ENCODE measurements around the gene GSG1L.

The GSG1L gene

DNA sequence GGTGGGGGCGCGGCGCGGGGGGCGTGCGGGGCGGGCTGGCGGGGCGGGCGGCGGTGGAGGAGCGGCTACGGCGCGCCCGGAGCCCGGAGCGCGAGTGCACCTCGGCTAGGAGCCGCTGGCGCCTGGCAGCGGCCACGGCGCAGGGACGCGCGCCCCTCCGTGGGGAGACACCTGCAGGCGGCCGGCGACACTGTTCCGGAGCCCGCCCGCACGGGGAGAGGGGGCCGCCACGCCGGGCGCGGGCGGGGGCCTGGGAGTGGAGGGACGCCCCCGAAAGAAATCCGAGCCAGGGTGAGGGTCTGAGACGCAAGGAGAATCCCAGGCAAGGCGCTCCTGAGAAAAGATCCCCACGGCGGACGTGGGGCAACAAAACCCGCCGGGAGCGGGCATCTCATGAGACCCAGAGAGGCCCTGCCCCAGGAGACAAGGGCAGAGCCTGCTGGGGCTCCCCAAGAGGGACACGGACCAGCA, at the start of gene GSG1L:
Gene GSG1L (minus strand): TSS at position 124 of the 471 bp plus-strand sequence. CDS start 290 bp downstream, outside the sequence.
- DNase-seq: no peak

DNA sequence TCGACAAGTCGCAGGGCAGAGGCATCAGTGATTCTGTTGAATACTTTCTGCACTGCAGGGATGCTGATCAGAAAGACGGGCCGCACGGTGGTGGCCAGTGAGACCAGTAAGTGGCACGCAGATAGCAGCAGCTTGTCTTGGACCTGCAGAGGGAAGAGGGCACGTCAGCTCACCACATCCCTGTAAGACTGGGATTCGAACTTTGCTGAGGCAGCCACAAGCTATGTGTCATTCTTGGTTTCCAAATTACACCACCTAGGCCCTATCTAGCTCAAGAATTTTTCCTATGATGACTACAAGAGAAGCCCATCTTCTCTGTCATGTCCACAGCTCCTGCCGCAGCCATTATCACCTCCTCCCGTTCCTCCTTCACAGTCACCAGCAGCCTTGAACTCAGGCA, 49.4 kb upstream of the GSG1L start:
- no peak for DNase-seq

DNA sequence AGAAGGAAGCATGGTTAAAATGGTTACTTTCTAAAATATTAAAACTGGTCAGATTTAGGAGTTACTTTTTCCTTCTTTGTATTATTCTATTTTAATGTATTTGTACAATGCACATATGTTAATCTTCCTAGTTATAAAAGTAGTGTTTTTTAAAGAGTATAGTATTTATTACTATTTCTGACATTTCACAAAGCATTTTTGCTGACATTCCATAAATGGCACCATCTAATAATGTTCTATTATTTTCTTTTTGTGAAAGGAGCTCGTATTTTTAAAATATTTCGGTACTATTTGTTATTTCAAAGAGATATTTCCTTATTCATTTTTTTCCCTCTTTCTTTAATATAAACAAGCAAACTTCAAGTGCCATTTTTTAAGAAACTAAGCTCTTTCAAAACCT, 47.5 kb upstream of the GSG1L start:
- DNase-seq: no peak

DNA sequence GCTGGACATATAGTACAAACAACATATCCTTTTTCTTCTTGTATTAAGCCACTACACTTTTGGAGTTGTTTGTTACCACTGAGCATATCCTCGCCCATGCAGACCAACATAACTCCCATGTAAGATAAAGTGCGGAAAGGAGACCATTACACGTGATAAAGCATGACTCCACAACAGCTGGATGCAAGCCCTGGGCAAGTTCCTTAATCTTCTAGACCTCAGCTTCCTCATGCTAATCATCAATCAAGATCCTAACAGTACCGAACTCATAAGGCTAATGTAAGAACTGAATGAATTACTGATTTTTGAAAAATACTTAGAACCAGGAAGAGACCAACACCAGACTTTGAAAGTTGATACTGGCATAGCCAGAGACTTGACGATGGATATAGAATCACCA, 47.0 kb upstream of the GSG1L start:
- DNase-seq: no peak

DNA sequence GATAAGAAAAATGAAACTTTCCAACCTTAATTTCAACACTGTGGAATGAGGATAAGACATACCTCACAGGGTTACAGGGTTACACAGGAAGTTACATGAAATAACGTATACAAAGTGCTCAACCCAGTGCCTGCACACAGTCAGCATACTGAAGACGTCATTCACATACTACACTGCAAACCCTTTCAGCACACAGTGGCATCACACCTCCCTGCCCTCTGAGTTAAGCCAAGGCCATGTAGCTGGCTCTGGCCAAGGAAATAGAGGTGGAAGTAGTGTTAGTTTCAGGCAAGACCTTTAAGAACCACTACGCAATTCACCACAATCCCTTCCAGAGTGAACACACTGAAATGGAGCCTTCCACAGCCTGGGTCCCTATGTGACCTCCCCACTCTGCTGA, 46.6 kb upstream of the GSG1L start:
- no peak for DNase-seq

DNA sequence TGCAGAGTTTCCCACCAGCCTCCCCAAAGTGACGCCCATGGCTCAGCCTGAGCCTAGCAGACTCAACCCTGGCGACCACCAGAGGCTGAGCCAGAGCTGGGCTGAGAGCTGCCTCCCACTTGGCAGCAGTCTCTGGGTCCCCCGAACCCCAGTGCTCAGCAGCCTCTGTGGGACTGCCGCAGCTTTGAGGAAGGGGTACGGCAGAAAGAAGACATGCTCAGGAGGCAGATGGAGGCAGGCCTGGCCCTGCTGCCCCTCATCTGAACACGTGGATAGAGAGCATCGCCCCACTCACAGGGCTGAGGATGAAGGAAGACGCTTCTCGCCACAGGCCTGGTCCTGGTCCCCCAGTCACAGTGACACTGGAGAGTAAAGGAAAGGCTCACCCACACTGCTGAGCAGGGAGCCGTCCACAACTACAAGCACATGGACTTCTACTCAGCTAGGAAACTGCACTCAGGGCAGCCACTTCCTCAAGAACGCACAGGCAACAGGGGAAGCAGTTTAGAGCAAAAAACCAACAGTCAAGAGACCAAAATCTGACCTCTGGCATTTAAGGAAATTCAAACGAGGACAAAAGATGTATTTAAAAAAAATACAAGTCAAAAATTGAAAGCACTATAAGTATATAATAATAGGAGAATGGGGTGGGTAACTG, 45.2 kb upstream of the GSG1L start:
- no peak for DNase-seq

DNA sequence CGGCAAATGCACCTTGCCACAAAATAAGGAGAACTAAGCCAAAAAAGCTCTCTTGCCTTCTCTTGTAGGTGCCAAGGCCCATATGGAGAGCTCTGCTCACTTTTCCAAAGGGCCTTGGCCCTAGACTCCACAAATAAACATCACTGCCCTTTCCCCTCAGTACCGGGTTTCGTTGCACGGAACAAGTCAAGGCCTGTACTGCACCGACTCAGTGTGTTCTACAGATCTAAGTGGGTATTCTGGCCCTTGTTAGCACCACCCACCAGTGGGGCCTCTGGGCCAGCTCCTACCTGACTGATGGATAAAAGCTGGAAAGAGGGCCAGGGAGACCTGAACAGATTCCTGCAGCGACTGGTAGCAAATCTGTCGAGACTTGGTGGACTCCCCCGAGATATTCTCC, 43.7 kb upstream of the GSG1L start:
- no peak for DNase-seq

DNA sequence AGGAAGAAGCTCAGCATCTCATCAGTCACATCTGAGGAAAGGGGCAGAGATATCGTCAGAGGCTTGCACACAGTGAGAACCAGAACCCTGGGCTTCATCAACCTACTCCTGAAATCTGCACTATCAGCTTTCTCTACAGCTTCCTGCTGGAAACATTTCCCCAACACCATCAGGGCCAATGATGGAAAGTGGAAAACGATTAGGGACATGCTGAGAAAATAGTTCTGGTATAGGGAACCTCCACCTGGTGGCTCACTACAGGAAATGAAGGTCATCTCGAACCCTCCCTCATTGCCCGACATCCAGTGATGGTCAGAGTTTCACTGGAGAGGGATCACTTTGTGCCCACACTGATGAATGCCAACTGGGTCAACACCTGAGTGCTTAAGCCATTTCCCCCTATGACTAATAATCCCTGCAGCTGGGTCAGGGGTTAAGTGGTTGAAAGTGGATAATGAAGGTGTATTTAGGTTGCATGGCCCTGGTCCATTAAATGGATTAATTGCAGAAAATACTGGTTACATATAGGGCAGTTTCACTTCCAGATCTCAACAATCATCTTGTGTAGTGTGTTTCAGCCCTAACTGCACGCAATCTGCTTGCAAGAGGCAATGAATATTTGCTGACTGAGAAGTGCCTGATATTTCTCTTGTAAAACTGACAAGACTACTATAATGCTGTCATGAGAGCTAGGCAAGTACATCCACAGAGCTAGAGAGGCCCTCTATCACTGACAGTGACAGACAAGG, 43.1 kb upstream of the GSG1L start:
- DNase-seq: no peak

DNA sequence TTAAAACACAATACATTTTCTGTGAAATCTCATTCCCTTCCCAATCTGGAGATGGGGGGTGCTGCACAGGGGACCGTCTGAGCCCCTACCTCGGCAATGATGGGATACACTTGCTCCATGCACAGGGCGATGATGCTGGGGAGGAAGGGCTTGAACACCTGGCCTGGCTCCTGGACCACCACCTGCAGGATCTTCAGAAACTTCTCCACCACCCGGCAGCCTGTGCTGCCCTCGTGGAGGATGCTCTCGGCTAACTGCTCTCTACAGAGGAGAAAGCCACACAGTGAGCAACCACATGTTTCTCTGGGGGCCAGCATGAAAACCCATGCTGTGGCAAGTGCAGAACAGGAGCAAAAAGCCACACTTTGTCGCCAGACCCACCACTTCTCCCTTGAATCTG, 42.4 kb upstream of the GSG1L start:
- no peak for DNase-seq

DNA sequence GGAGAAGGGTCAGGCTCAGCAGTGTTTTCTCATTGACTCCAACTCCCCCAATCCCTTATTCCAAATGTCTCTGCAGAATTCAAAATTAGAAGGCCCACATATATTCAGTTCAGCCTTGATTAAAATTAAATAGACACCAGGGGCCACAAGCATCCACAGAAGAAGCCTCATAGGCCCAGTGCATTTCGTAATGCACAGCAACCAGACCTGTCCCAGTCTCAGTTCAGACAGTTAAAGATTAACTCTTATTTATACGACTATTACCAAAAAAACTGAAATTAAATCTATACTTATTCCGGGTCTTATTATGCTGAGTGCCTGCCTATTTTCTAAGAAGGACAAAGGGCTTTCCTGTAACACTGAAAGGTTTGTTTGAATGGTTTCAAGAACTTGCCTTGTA, 41.8 kb upstream of the GSG1L start:
- no peak for DNase-seq

DNA sequence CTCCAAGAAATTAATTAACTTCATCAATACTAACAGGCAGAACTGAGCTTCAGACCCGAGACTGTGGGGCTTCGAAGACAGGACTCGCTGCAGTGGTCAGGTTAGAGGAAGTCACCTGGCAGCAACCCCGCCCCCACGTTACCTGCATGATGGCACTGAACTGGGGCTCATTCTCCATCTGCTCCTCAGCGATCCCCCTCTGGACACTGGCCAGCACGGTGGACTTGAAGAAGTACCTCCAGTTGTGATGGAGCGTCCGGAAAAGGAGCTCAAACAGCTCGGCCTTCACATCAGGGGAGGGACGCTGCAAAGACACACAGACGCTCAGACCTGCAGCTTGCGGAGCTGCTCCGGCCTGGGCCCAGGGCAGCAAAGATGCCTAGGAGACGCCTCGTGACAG, 40.9 kb upstream of the GSG1L start:
- DNase-seq: no peak

DNA sequence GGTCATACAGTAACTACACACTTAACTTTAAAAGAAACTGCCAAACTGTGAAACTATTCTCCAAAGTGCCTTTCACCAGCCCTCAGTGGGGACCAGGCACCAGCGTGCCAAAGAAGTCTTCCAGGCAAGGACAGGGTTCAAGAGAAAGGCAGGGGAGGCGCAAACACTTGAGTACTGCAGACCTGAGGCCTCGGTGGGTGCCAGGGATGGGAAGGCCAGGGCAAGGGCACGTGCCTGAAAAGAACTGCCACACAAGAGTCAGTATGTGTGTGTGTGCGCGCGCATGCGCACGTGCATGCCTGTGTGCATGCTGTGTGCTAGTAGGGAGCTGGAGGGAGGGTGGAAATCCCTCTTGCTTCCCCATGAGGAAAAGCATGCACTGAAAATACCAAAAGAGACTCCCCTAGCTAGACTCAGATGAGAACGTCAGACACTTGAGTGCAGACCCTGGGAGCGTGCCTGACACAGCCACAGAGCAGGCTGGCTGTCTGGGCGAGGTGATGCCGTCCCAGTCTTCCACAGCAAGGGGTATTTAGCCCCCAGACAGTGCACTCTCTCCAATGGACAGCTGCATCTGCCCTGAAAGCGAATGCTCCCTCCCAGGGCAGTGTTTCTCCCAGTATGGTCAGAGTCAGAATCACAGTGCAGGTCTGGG, 40.1 kb upstream of the GSG1L start:
- no peak for DNase-seq

DNA sequence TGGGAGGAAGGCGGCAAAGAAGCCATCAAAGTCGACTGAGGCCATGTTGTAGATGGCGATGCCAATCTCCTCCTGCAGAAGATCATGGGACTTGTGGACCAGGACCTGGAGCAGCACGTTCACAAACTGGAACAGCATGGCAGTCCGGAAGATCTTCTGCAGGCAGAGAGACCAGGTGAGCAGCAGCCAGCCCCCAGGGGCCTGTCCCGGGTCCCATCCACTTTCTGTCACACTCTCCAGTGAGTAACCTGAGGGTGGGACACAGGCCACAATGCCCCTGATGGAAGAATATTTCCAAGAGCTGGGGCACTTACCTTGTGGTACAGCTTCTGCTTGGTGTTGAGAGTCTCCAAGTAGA, 38.0 kb upstream of the GSG1L start:
- DNase-seq: no peak

DNA sequence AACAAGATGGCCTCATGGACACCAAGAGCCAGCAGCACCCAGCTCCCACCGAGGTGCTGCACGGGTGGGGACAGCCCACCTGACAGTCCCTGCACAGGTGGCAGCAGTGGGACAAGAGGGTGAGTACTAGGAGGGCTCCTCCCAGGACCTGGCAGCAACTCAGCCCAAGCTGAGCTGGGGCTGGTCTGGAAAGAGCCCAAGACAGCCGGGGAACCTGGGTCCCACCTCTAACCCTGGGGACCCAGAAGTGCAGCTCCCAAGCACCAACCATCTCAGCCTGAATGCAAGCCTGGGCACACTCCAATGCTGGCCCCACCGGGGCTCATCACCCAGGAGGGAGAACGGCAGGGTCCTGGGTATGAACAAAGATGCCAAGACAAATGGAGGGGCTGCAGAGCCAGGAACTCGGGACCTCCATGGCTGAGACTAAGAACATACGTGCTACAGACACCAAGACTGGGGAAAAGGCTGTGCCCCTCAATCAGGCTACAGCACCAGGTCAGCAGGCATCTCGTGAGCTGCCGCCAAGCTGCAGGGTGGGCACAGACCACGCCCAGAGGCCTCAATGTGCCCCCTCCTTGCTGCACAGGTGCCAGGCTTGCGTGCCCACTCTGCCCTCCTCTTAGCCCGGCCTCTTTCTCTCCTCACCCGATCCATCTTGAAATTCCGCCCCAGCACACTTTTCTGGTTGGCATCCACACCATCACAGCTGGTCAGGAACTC, 37.5 kb upstream of the GSG1L start:
- DNase-seq: no peak

DNA sequence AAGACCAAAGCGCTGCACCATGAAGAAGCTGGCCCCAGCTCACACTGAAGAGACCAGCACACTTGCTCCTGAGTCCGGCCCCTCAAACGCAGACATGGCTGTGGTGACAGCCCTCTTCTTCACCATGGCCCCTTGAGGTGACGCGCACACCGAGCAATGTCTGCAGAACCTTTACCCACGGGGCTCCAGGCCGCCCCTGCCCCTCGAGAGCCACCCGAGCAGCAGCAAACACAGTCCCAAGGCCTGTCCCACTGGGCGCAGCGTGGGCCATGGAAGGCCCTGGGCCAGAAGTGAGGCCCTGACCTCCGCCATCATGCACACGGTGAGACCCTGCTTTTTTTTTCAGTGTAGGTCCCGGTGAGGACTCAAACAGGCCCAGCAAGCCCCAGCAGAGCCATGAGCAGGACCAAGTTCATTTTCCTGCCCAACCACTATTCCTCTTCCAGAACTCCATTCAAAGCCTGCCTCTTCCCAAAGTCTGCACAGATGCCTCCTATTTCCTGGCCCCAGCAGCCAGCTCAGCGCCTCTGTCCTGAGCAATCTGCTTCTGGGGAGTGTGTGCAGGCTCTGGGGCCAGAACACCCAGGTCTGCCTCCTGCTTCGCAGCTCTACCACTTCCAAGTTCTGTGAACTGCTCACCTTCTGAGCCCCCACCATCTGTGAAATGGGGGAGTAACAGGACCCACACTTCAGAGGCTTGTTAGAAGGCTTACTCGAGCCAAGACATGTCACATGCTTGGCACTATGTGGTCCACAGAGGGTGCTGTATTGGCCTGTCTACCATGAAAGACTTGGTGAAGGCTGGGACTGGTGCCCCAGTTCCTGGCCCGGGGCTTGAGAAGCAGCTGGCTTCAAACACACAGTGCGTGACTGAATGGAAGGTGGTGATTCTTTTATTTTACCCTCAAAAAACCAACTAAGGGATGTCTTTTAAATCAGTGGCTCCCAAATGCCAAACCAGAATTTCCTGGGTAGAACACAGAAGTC, 35.7 kb upstream of the GSG1L start:
- DNase-seq: no peak

DNA sequence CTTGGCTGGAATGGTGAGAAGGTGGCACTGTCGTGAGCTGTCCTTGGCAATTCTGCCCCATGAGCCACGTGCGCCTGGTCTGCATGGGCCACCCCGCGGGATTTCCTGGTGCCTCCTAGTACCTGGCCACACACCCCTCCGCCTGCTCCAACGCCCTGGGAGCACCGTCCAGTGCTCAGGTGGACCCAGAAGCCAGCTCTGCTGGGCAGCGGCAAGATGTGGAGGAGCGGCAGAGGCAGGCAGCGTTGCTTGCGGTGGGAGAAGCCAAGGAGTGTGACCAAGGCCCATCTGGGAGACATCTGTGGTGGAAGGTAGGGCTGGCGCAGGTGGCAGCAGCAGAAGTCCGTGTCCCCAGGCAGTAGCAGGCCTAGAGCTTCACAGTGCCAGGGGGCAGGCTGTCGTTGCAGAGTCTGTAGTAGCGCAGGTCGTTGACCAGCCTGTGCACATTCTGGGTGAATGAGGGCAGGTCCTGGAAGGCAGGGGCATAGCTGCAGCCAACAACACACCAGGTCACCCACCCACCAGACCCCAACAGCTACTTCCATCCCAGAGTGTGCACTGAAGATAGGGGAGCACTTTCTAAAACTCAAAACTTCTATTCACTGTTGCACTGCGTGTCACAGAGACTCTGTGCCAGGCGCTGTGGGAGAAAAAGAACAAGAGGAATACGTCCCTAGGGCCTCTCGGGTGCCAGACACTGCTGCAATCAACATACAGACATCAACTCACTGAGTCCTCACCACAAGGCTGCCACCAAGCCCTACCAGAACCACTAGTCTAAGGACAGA, 34.9 kb upstream of the GSG1L start:
- no peak for DNase-seq

DNA sequence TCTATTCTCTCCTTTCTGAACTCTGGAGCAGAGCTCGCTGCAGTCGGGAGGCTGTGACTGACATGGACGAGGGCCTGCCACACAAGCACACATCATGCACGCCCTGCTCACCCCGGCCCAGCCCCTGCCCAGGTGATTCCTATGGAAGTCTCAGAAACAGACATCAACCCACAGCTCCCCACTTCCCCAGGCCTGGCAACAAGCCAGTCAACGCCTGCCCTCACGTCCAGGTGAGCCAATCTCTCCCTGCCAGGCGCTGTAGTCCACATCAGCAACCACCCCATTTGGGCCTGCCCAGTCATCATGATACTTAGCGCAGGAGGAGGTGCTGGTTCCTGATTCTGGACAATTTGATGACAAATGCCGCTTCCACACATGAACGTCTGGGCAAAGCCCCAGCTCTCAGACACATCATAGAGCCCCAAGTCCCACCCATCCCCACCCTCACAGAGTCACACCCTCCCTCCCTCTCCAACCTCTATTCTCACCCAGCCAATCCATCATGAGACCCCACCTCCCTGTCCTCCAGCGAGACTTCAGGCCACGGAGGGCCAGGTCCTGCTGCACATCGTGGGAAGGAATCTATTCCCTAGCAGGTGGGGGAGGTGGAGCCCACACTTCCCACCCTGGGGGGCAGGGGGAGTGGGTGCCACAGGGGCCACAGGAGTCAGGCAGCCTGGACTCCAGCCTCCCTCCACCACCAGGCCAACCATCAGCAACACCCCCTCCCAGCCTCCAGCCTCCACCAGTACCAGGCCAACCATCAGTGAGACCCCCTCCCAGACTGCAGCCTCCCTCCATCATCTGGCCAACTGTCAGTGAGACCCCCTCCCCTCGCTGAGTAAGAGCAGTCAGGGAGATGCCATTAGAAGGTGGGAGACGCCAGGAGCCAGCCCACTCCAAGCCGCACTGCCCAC, 33.7 kb upstream of the GSG1L start:
- DNase-seq: no peak

DNA sequence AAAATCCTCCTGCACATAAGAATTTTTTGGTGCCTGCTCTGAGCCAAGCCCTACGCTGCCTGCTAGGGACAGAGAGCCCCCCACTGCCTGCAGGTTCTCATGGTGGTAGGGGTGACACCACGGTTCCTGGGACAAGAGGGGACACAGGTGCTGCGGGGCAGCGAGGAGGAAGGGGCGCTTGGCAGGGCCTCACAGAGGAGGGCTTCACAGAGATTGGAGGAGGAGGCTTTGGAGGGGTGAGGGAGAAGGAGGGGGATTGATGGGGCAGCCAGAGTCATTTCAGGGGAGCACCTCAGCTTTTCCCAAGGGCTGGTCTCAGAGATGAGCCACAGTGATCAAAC, 29.8 kb upstream of the GSG1L start:
- no peak for DNase-seq

DNA sequence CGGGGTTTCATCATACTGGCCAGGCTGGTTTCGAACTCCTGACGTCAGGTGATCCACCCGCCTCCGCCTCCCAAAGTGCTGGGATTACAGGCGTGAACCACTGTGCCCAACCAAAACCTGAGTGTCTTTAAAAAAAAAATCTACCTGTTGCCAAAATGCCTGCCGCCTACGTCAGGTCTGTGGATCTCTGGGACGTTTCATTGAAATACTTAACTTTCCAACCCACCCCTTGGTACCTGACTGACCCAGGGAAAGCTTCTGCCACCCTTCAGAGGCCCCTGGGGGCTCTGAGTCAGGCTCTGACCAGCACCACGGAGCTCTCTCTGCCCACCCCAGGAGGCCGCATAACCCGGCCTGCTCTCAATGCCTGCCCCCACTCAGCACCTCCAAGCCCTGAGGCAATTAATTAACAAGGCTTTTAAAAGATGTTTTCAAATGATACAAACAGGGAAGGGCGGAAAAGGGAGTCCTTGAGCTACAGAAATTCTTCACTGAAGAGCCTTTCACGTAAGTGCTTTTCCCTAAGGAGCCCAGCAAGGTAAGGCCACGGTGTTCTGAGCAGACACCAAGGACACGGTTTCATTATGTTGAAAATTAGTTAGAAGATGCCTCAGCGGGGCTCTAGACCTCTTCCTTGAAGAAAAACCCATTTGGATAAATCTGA, 29.3 kb upstream of the GSG1L start:
- DNase-seq: no peak

DNA sequence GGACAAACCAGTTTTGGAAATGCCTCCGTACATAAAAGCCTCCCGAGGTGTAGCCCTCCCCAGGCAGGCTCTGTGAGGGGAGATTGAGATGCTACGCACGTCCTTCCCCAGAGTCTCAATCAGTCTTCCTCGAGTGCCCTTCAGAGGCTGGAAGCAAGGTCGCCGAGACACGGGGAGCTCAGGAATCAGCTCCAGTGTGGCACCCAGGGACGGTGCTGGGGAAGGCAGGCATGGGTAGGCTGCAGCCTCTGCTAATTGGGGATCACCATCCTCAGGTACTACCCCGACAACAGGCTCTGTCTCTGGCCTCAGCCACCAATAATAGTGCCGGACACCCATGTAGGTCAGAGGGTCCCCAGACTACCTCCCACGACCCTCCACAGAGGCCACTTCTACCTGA, 28.1 kb upstream of the GSG1L start:
- no peak for DNase-seq

Measured in C1 segment of cervical spinal cord (tissue), 14 donors.